HEK293 (cell line): Measurements from ENCODE around the gene CAGE1.
"Not testable (repeated sequence)": the region's sequence is repeated elsewhere in the genome, so short reads cannot be mapped to it uniquely, and the experiment has no call there.

Source experiments
- CTCF ChIA-PET: fragments of 350-600 bp; formaldehyde crosslinking; extraction: SDS; loops from one replicate; lab custom pipeline; 2021; ENCODE audit warnings: antibody characterized with exemption; lab: Yijun Ruan, JAX
- POLR2A ChIA-PET: fragments of 300-600 bp; formaldehyde crosslinking; extraction: SDS; loops from one replicate; lab custom pipeline; 2020; ENCODE audit warnings: antibody characterized with exemption, inconsistent platforms; lab: Yijun Ruan, JAX
- H3K27ac ChIP-seq: fragments of 200-500 bp; sonication (Bioruptor generic); 2 replicates; pipeline ENCODE4 v1.5.1; 2014; ENCODE audit warnings: low read depth, low read length, control low read depth, inconsistent platforms; ENCODE audit errors: extremely low read depth
- H3K36me3 ChIP-seq, 2 experiments: fragments of 200-500 bp in 1 of 2; sonication (Bioruptor generic) in 1 of 2; 1 replicate in 1 of 2; 2 replicates in 1 of 2; pipeline ENCODE4 v1.5.1; 2014 to 2017; ENCODE audit warnings: inconsistent platforms in 2 of 2, low read length in 2 of 2; ENCODE audit not compliant: control insufficient read depth in 2 of 2, insufficient read depth in 1 of 2
- H3K4me1 ChIP-seq: fragments of 200-500 bp; sonication (Bioruptor generic); 2 replicates; pipeline ENCODE4 v1.5.1; 2014; ENCODE audit warnings: mild to moderate bottlenecking, low read length, inconsistent platforms; ENCODE audit not compliant: control insufficient read depth, insufficient read depth
- H3K4me3 ChIP-seq: 2 replicates; pipeline ENCODE4 v1.5.1; 2011; ENCODE audit warnings: low read depth, mild to moderate bottlenecking, control low read depth, low read length, moderate library complexity
- H3K9me3 ChIP-seq: fragments of 200-500 bp; sonication (Bioruptor generic); 2 replicates; pipeline ENCODE4 v1.5.1; 2014; ENCODE audit warnings: low read depth, low read length, inconsistent platforms; ENCODE audit not compliant: control insufficient read depth, insufficient read depth
- OVOL3 ChIP-seq: fragments of 450-650 bp; formaldehyde crosslinking; IDR thresholded peaks from 2 replicates; pipeline ENCODE4 v1.5.1; 2016; ENCODE audit warnings: missing biosample characterization, missing genetic modification characterization
- TRIM28 ChIP-seq: IDR thresholded peaks from 2 replicates; pipeline ENCODE4 v1.6.1; 2011; ENCODE audit warnings: low read length, control low read depth, borderline replicate concordance
- ZBTB20 ChIP-seq: fragments of 450-650 bp; formaldehyde crosslinking; IDR thresholded peaks from 2 replicates; pipeline ENCODE4 v1.5.1; 2016; ENCODE audit warnings: missing biosample characterization, missing genetic modification characterization
- ZFP37 ChIP-seq: fragments of 450-650 bp; formaldehyde crosslinking; IDR thresholded peaks from 2 replicates; pipeline ENCODE4 v1.5.1; 2016; ENCODE audit warnings: missing biosample characterization, missing genetic modification characterization
- ZFP41 ChIP-seq: fragments of 450-650 bp; formaldehyde crosslinking; IDR thresholded peaks from 2 replicates; pipeline ENCODE4 v1.5.1; 2016; ENCODE audit warnings: missing biosample characterization, missing genetic modification characterization, borderline replicate concordance
- ZNF202 ChIP-seq: fragments of 450-650 bp; formaldehyde crosslinking; IDR thresholded peaks from 2 replicates; pipeline ENCODE4 v1.5.1; 2016; ENCODE audit warnings: missing biosample characterization, missing genetic modification characterization, borderline replicate concordance
- ZNF394 ChIP-seq: fragments of 450-650 bp; formaldehyde crosslinking; IDR thresholded peaks from 2 replicates; pipeline ENCODE4 v1.5.1; 2016; ENCODE audit warnings: missing biosample characterization, missing genetic modification characterization, mild to moderate bottlenecking, moderate library complexity, borderline replicate concordance
- ZNF426 ChIP-seq: fragments of 450-650 bp; formaldehyde crosslinking; IDR thresholded peaks from 2 replicates; pipeline ENCODE4 v1.5.1; 2017; ENCODE audit warnings: missing biosample characterization, missing genetic modification characterization, mild to moderate bottlenecking, inconsistent platforms, moderate library complexity
- ZNF560 ChIP-seq: fragments of 450-650 bp; formaldehyde crosslinking; IDR thresholded peaks from 2 replicates; pipeline ENCODE4 v1.5.1; 2017; ENCODE audit warnings: missing biosample characterization, missing genetic modification characterization, borderline replicate concordance
- ZNF585B ChIP-seq: fragments of 450-650 bp; formaldehyde crosslinking; IDR thresholded peaks from 2 replicates; pipeline ENCODE4 v1.5.1; 2016; ENCODE audit warnings: missing biosample characterization, missing genetic modification characterization
- ZNF623 ChIP-seq: fragments of 450-650 bp; formaldehyde crosslinking; IDR thresholded peaks from 2 replicates; pipeline ENCODE4 v1.5.1; 2016; ENCODE audit warnings: missing biosample characterization, missing genetic modification characterization
- ZNF626 ChIP-seq: fragments of 450-650 bp; sonication (Bioruptor Pico); formaldehyde crosslinking; IDR thresholded peaks from 2 replicates; pipeline ENCODE4 v1.5.1; 2018; ENCODE audit warnings: missing biosample characterization, missing genetic modification characterization, inconsistent platforms
- ZNF677 ChIP-seq: fragments of 450-650 bp; IDR thresholded peaks from 2 replicates; pipeline ENCODE4 v1.5.0; 2018; ENCODE audit warnings: missing biosample characterization, mild to moderate bottlenecking, missing genetic modification characterization, moderate library complexity
- ZNF776 ChIP-seq: fragments of 450-650 bp; formaldehyde crosslinking; IDR thresholded peaks from 2 replicates; pipeline ENCODE4 v1.5.0; 2017; ENCODE audit warnings: missing biosample characterization, missing genetic modification characterization, borderline replicate concordance
- ZNF830 ChIP-seq: fragments of 450-650 bp; IDR thresholded peaks from 2 replicates; pipeline ENCODE4 v1.5.0; 2018; ENCODE audit warnings: missing biosample characterization, missing genetic modification characterization, low read depth, mild to moderate bottlenecking, moderate library complexity
- TF ChIP-seq, protein P1 (sequence below): fragments of 450-650 bp; formaldehyde crosslinking; IDR thresholded peaks from 2 replicates; pipeline ENCODE4 v1.5.0; 2017; ENCODE audit warnings: missing biosample characterization, missing genetic modification characterization, borderline replicate concordance
- TF ChIP-seq, protein P2 (sequence below): fragments of 450-650 bp; formaldehyde crosslinking; IDR thresholded peaks from 2 replicates; pipeline ENCODE4 v1.5.1; 2016; ENCODE audit warnings: missing biosample characterization, missing genetic modification characterization

Gene CAGE1

DNA sequence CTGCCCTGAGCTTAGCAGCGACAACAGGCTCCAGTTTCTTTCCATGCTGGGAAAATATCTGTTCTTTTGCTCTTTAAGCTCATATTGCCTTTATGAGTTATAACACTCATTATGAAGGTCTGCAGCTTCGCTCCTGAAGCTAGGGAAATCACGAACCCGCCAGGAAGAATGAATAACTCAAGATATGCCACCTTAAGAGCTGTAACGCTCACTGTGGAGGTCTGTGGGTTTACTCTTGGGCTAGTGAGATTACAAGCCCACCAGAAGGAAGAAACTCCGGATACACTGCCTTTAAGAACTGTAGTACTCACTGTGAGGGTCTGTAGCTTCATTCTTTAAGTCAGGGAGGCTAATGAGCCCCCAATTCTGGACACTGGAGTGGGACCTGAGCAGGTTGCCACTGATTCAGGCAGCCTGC is 73.6 kb downstream of the CAGE1 start (continued):
- TF ChIP-seq, protein P1, sequence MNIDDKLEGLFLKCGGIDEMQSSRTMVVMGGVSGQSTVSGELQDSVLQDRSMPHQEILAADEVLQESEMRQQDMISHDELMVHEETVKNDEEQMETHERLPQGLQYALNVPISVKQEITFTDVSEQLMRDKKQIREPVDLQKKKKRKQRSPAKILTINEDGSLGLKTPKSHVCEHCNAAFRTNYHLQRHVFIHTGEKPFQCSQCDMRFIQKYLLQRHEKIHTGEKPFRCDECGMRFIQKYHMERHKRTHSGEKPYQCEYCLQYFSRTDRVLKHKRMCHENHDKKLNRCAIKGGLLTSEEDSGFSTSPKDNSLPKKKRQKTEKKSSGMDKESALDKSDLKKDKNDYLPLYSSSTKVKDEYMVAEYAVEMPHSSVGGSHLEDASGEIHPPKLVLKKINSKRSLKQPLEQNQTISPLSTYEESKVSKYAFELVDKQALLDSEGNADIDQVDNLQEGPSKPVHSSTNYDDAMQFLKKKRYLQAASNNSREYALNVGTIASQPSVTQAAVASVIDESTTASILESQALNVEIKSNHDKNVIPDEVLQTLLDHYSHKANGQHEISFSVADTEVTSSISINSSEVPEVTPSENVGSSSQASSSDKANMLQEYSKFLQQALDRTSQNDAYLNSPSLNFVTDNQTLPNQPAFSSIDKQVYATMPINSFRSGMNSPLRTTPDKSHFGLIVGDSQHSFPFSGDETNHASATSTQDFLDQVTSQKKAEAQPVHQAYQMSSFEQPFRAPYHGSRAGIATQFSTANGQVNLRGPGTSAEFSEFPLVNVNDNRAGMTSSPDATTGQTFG, result no peak
- TF ChIP-seq, protein P2, sequence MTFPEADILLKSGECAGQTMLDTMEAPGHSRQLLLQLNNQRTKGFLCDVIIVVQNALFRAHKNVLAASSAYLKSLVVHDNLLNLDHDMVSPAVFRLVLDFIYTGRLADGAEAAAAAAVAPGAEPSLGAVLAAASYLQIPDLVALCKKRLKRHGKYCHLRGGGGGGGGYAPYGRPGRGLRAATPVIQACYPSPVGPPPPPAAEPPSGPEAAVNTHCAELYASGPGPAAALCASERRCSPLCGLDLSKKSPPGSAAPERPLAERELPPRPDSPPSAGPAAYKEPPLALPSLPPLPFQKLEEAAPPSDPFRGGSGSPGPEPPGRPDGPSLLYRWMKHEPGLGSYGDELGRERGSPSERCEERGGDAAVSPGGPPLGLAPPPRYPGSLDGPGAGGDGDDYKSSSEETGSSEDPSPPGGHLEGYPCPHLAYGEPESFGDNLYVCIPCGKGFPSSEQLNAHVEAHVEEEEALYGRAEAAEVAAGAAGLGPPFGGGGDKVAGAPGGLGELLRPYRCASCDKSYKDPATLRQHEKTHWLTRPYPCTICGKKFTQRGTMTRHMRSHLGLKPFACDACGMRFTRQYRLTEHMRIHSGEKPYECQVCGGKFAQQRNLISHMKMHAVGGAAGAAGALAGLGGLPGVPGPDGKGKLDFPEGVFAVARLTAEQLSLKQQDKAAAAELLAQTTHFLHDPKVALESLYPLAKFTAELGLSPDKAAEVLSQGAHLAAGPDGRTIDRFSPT (tag by site-specific recombination), result no peak
- TF ChIP-seq TRIM28 (no peak), ZNF677 (tag by site-specific recombination) (no peak)

DNA sequence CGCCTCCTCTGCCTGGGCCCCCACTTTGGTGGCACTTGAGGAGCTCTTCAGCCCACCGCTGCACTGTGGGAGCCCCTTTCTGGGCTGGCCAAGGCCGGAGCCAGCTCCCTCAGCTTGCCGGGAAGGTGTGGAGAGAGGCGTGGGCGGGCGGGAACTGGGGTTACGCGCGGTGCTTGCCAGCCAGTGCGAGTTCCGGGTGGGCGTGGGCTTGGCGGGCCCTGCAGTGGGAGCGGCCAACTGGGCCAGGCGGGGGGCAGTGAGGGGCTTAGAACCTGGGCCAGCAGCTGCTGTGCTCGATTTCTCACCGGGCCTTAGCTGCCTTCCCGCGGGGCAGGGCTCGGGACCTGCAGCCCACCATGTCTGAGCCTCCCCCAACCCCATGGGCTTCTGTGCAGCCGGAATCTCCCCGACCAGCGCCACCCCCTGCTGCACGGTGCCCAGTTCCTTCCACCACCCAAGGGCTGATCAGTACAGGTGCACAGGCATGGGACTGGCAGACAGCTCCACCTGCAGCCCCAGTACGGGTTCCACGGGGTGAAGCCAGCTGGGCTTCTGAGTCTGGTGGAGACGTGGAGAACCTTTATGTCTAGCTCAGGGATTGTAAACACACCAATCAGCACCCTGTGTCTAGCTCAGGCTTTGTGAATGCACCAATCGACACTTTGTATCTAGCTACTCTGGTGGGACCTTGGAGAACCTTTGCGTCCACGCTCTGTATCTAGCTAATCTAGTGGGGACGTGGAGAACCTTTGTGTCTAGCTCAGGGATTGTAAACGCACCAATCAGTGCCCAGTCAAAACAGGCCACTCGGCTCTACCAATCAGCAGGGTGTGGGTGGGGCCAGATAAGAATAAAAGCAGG is 74.2 kb downstream of the CAGE1 start:
- not testable (repeated sequence) for H3K36me3 ChIP-seq, H3K4me3 ChIP-seq, H3K9me3 ChIP-seq, H3K27ac ChIP-seq, H3K4me1 ChIP-seq
- ChIA-PET CTCF (interaction anchor here (0.6 to 1.5 kb wide), 5 partner anchors 24 to 811 kb away, joined by 3 to 6 read pairs (median 4); no protein-coding TSS in a partner anchor), POLR2A (interaction anchor here (1.2 to 4.5 kb wide), 4 partner anchors 10 to 274 kb away, joined by 3 to 21 read pairs (median 4); partner anchors contain the start of genes CAGE1, RIOK1 and SNRNP48)

DNA sequence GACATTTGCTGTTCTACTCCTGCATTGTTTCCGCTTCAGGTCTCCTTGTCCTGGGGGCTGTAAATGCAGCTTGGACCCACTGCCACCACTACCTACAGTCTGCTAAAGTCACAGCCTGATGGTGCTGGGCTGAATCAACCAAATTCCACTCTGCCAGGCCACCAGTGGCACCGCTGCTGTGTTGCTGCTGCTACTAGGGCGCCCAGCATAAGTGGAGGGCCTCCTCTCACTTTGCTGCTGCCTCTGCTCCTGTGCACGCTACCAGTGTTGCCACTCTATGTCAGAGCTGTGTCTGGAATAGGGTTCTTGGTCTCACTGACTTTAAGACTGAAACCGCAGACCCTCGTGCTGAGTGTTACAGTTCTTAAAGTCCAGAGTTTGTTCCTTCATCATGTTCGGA is 75.1 kb downstream of the CAGE1 start:
- no peak overlapping the region for H3K4me3 ChIP-seq
- TF ChIP-seq ZFP37 (tag by site-specific recombination) (no peak), ZNF426 (tag by site-specific recombination) (no peak), ZFP41 (no peak)
- no peaks in the 10 kb centered on the region for H3K9me3 ChIP-seq
- POLR2A ChIA-PET, result interaction anchor here (0.8 to 4.5 kb wide), 4 partner anchors 10 to 275 kb away, joined by 3 to 21 read pairs (median 6); partner anchors contain the start of genes CAGE1, DSP, RIOK1 and SNRNP48
- peaks cover 5% of the 10 kb centered on the region; the same call in 1 of the 2 replicates for H3K4me1 ChIP-seq
- CTCF ChIA-PET, result interaction anchor here (0.6 to 1.7 kb wide), 4 partner anchors 25 to 810 kb away, joined by 3 to 8 read pairs (median 4); no protein-coding TSS in a partner anchor
- H3K36me3 ChIP-seq, result peaks cover 12% of the 10 kb centered on the region in 2 experiments
- no peak overlapping the region for H3K27ac ChIP-seq

DNA sequence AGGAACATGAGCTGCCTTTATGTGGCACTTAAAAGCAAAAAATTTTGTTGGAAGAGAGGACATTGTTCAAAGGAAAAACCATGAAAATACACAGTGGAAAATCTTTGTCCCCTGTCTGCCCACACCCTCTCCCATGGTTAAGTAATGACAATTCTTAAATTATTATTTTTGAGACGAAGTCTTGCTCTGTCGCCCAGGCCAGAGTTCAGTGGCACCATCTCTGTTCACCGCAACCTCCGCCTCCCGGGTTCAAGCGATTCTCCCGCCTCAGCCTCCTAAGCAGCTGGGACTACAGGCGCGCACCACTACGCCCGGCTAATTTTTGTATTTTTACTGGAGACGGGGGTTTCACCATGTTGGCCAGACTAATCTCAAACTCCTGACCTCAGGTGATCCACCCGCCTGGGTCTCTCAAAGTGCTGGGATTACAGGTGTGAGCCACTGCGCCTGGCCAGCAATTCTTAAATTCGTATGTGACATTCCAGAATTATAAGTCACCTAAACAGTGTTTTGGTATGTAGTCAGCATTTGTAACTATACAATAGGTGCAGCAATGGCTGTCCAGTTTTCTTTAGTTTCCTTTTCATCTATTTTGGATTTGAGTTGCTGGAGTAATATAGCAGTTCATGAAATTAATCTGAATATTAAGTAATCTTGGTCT is 75.9 kb downstream of the CAGE1 start:
- Histone ChIP-seq H3K4me1 (peaks cover 5% of the 10 kb centered on the region; the same call in 1 of the 2 replicates), H3K9me3 (no peaks in the 10 kb centered on the region), H3K27ac (no peak overlapping the region; the same call in 1 of the 2 replicates), H3K36me3 (peaks cover 19 to 20% of the 10 kb centered on the region in 2 experiments), H3K4me3 (peak overlapping the region; percentile 78)
- ChIA-PET POLR2A (interaction anchor here (0.8 to 4.5 kb wide), 4 partner anchors 28 to 276 kb away, joined by 3 to 21 read pairs (median 6); partner anchors contain the start of genes CAGE1, DSP, RIOK1 and SNRNP48), CTCF (interaction anchor here (1.7 kb wide), 1 partner anchor 25 kb away, joined by 8 read pairs; no protein-coding TSS in a partner anchor)
- no peak for TF ChIP-seq ZNF202 (tag by site-specific recombination)
- TF ChIP-seq ZNF585B (tag by site-specific recombination), result no peak
- TF ChIP-seq ZNF830, result no peak
- TF ChIP-seq ZBTB20 (tag by site-specific recombination), result no peak
- no peak for TF ChIP-seq ZNF626
- no peak for TF ChIP-seq ZNF394
- TF ChIP-seq OVOL3, result no peak
- no peak for TF ChIP-seq ZNF623
- no peak for TF ChIP-seq ZNF560 (tag by site-specific recombination)
- TF ChIP-seq ZNF776, result no peak
